IPS-18a (cell line): ENCODE data around the gene SZT2.

Source experiments
- H3K27ac ChIP-seq: one replicate; pipeline ENCODE4 v1.5.1; 2013; ENCODE audit warnings: low read length
- H3K27me3 ChIP-seq: one replicate; pipeline ENCODE4 v1.6.1; 2013; ENCODE audit warnings: mild to moderate bottlenecking, low read length; ENCODE audit not compliant: control insufficient read depth, insufficient read depth
- H3K36me3 ChIP-seq: one replicate; pipeline ENCODE4 v1.6.1; 2013; ENCODE audit warnings: low read depth, low read length; ENCODE audit not compliant: control insufficient read depth
- H3K4me1 ChIP-seq: one replicate; pipeline ENCODE4 v1.6.1; 2013; ENCODE audit warnings: low read depth, low read length; ENCODE audit not compliant: control insufficient read depth
- H3K4me3 ChIP-seq: one replicate; pipeline ENCODE4 v1.5.1; 2013; ENCODE audit warnings: low read length
- H3K9ac ChIP-seq: one replicate; pipeline ENCODE4 v1.6.1; 2013; ENCODE audit warnings: mild to moderate bottlenecking, low read length, moderate library complexity
- H3K9me3 ChIP-seq: one replicate; pipeline ENCODE4 v1.6.1; 2013; ENCODE audit warnings: low read depth, low read length; ENCODE audit not compliant: control insufficient read depth

The SZT2 gene

GRCh38 chr1:43352351-43352705 lies 37.4 kb upstream of the SZT2 start:
- peaks cover 10% of the 10 kb centered on the region for H3K27me3 ChIP-seq
- no peaks in the 10 kb centered on the region for H3K9me3 ChIP-seq
- H3K36me3 ChIP-seq, result no peaks in the 10 kb centered on the region
- no peak overlapping the region for H3K9ac ChIP-seq
- H3K4me1 ChIP-seq, result peaks cover 8% of the 10 kb centered on the region
- no peak overlapping the region for H3K27ac ChIP-seq
- no peak overlapping the region for H3K4me3 ChIP-seq

- no peak overlapping the region for H3K4me3 ChIP-seq
- H3K9me3 ChIP-seq, result no peaks in the 10 kb centered on the region
- no peak overlapping the region for H3K27ac ChIP-seq
- peaks cover 5% of the 10 kb centered on the region for H3K27me3 ChIP-seq
- no peak overlapping the region for H3K9ac ChIP-seq
- peaks cover 10% of the 10 kb centered on the region for H3K4me1 ChIP-seq
- H3K36me3 ChIP-seq, result no peaks in the 10 kb centered on the region
Measured at GRCh38 chr1:43352881-43353280, 36.8 kb upstream of the SZT2 start.

- Histone ChIP-seq H3K4me1 (peaks cover 8% of the 10 kb centered on the region), H3K27me3 (no peaks in the 10 kb centered on the region), H3K36me3 (no peaks in the 10 kb centered on the region), H3K4me3 (no peak overlapping the region), H3K9ac (no peak overlapping the region), H3K9me3 (no peaks in the 10 kb centered on the region), H3K27ac (no peak overlapping the region)
Measured at GRCh38 chr1:43354471-43354870, 35.2 kb upstream of the SZT2 start.

GRCh38 chr1:43354936-43355335 lies 34.8 kb upstream of the SZT2 start:
- H3K27ac ChIP-seq, result no peak overlapping the region
- H3K4me1 ChIP-seq, result peaks cover 11% of the 10 kb centered on the region
- H3K9me3 ChIP-seq, result no peaks in the 10 kb centered on the region
- H3K36me3 ChIP-seq, result peaks cover 3% of the 10 kb centered on the region
- H3K4me3 ChIP-seq, result no peak overlapping the region
- no peak overlapping the region for H3K9ac ChIP-seq
- no peaks in the 10 kb centered on the region for H3K27me3 ChIP-seq

GRCh38 chr1:43357251-43357650 lies 32.4 kb upstream of the SZT2 start:
- Histone ChIP-seq H3K27me3 (no peaks in the 10 kb centered on the region), H3K9me3 (no peaks in the 10 kb centered on the region), H3K4me3 (no peak overlapping the region), H3K27ac (no peak overlapping the region), H3K9ac (no peak overlapping the region), H3K36me3 (peaks cover 26% of the 10 kb centered on the region), H3K4me1 (peaks cover 15% of the 10 kb centered on the region)

GRCh38 chr1:43358121-43358745 lies 31.5 kb upstream of the SZT2 start:
- Histone ChIP-seq H3K9me3 (no peaks in the 10 kb centered on the region), H3K36me3 (peaks cover 34% of the 10 kb centered on the region), H3K27me3 (no peaks in the 10 kb centered on the region), H3K4me1 (peaks cover 15% of the 10 kb centered on the region), H3K27ac (peak overlapping the region; percentile 87), H3K4me3 (peak overlapping the region; percentile 81), H3K9ac (peak overlapping the region; percentile 89)

GRCh38 chr1:43358746-43359693 lies 30.7 kb upstream of the SZT2 start, which contains the start of gene CDC20:
Gene CDC20 (plus strand): TSS chr1:43358981. CDS start chr1:43359216, 235 bp downstream.
- H3K27ac ChIP-seq, result peak within 1 kb of the TSS; percentile 87
- H3K4me3 ChIP-seq, result peak within 1 kb of the TSS; percentile 86
- H3K27me3 ChIP-seq, result no peaks in the 10 kb centered on the region
- peak within 1 kb of the TSS; percentile 89 for H3K9ac ChIP-seq
- H3K9me3 ChIP-seq, result no peaks in the 10 kb centered on the region
- peaks cover 34% of the 10 kb centered on the region for H3K36me3 ChIP-seq
- peaks cover 15% of the 10 kb centered on the region for H3K4me1 ChIP-seq

GRCh38 chr1:43359696-43360095 lies 30.0 kb upstream of the SZT2 start:
- peaks cover 34% of the 10 kb centered on the region for H3K36me3 ChIP-seq
- peaks cover 15% of the 10 kb centered on the region for H3K4me1 ChIP-seq

GRCh38 chr1:43360616-43361015 lies 29.1 kb upstream of the SZT2 start:
- H3K4me1 ChIP-seq, result peaks cover 15% of the 10 kb centered on the region
- H3K9ac ChIP-seq, result no peak overlapping the region
- H3K36me3 ChIP-seq, result peaks cover 34% of the 10 kb centered on the region
- no peak overlapping the region for H3K27ac ChIP-seq
- no peaks in the 10 kb centered on the region for H3K9me3 ChIP-seq
- H3K4me3 ChIP-seq, result peak overlapping the region; percentile 86
- H3K27me3 ChIP-seq, result no peaks in the 10 kb centered on the region

More at GRCh38 chr1:43359696-43360095, 30.0 kb upstream of the SZT2 start:
- H3K9me3 ChIP-seq, result no peaks in the 10 kb centered on the region
- no peak overlapping the region for H3K27ac ChIP-seq
- no peaks in the 10 kb centered on the region for H3K27me3 ChIP-seq
- H3K9ac ChIP-seq, result peak overlapping the region; percentile 86
- peak overlapping the region; percentile 86 for H3K4me3 ChIP-seq

- Histone ChIP-seq H3K36me3 (peaks cover 34% of the 10 kb centered on the region), H3K27me3 (no peaks in the 10 kb centered on the region), H3K4me1 (peaks cover 25% of the 10 kb centered on the region)
Measured at GRCh38 chr1:43363283-43363934, 26.3 kb upstream of the SZT2 start.

GRCh38 chr1:43363935-43364525 lies 25.7 kb upstream of the SZT2 start:
- Histone ChIP-seq H3K27ac (no peak overlapping the region), H3K9ac (no peak overlapping the region), H3K9me3 (no peaks in the 10 kb centered on the region), H3K36me3 (peaks cover 34% of the 10 kb centered on the region), H3K27me3 (no peaks in the 10 kb centered on the region), H3K4me3 (no peak overlapping the region), H3K4me1 (peaks cover 28% of the 10 kb centered on the region)

More at GRCh38 chr1:43363283-43363934, 26.3 kb upstream of the SZT2 start:
- H3K27ac ChIP-seq, result no peak overlapping the region
- no peak overlapping the region for H3K9ac ChIP-seq
- H3K4me3 ChIP-seq, result no peak overlapping the region
- no peaks in the 10 kb centered on the region for H3K9me3 ChIP-seq
